K562 (cell line): ENCODE measurements around the gene TPGS1. TPM values are rescaled to one million over a fixed set of nuclear protein-coding genes. Genes with fewer than 3 reads are reported as not detected.

Source experiments
- BRCA1 ChIP-seq, 2 experiments: fragments of 450-650 bp in 1 of 2; sonication (generic) in 1 of 2; formaldehyde crosslinking in 1 of 2; IDR thresholded peaks; 2 replicates each; pipeline versions ENCODE4 v1.5.0 to v1.6.1; 2017 to 2020; ENCODE audit warnings: mild to moderate bottlenecking in 1 of 2, missing genetic modification reagents in 1 of 2
- CC2D1A ChIP-seq: fragments of 450-650 bp; IDR thresholded peaks from 2 replicates; pipeline ENCODE4 v1.6.1; 2017; ENCODE audit warnings: mild to moderate bottlenecking
- KHSRP ChIP-seq: fragments of 450-650 bp; IDR thresholded peaks from 2 replicates; pipeline ENCODE4 v1.6.1; 2017
- MCM7 ChIP-seq, 2 experiments: fragments of 450-650 bp; IDR thresholded peaks; 2 replicates each; pipeline ENCODE4 v1.6.1; 2016 to 2018
- MEIS2 ChIP-seq: fragments of 450-650 bp; IDR thresholded peaks from 2 replicates; pipeline ENCODE4 v1.6.1; 2014; ENCODE audit warnings: mild to moderate bottlenecking; ENCODE audit not compliant: partially characterized antibody
- PCBP1 ChIP-seq: fragments of 200-400 bp; formaldehyde crosslinking; IDR thresholded peaks from 2 replicates; pipeline ENCODE4 v1.6.1; 2018; ENCODE audit warnings: mild to moderate bottlenecking, low read depth, low read length; ENCODE audit not compliant: poor library complexity, severe bottlenecking
- STAT5A ChIP-seq: IDR thresholded peaks from 2 replicates; pipeline ENCODE4 v1.6.1; 2012; ENCODE audit warnings: low read length, inconsistent platforms, borderline replicate concordance
- U2AF1 ChIP-seq: fragments of 200-400 bp; formaldehyde crosslinking; optimal IDR thresholded peaks from 2 replicates; pipeline ENCODE3; 2017; ENCODE audit warnings: mild to moderate bottlenecking, low read depth, low read length, moderate library complexity
- ZNF316 ChIP-seq: fragments of 450-650 bp; IDR thresholded peaks from 2 replicates; pipeline ENCODE4 v1.6.1; 2016
- ZNF444 ChIP-seq: fragments of 250-450 bp; sonication (Bioruptor Pico); IDR thresholded peaks from 2 replicates; pipeline ENCODE4 v1.4.0; 2020; ENCODE audit warnings: mild to moderate bottlenecking, moderate library complexity
- polyA plus RNA-seq, 8 experiments: library from polyadenylated mRNA; depleted of rRNA in 4 of 8; stranded (reverse) in 5 of 8; unstranded in 3 of 8; fragments of >200 nt; fragmentation: Nextera tagmentation in 2 of 8; fragmentation: Illumina TruSeq in 1 of 8; extraction: Ambion mirVana in 2 of 8; extraction: Trizol in 1 of 8; gene quantifications; 2 replicates each; pipeline versions ENCODE4 v1.2.1 to v1.2.3, GENCODE V29; 2011 to 2014; ENCODE audit warnings: inconsistent platforms in 1 of 8, missing spikeins in 1 of 8
- total RNA-seq, 7 experiments: library from RNA; depleted of rRNA in 6 of 7; stranded (reverse); fragments of >200 nt in 6 of 7; fragmentation: Illumina TruSeq in 2 of 7; extraction: Trizol in 2 of 7; gene quantifications; 2 replicates each; pipeline versions ENCODE4 v1.2.1 to v1.2.3, GENCODE V29; 2011 to 2021; ENCODE audit warnings: low replicate concordance in 1 of 7
- TF ChIP-seq, protein P1 (sequence below): fragments of 450-650 bp; IDR thresholded peaks from 2 replicates; pipeline ENCODE4 v1.6.1; 2016; ENCODE audit warnings: mild to moderate bottlenecking, moderate library complexity
- TF ChIP-seq, protein P2 (sequence below): fragments of 450-650 bp; IDR thresholded peaks from 2 replicates; pipeline ENCODE4 v1.6.1; 2016
- TF ChIP-seq, protein P3 (sequence below), 2 experiments: IDR thresholded peaks; 2 replicates each; pipeline ENCODE4 v1.6.1; 2011; ENCODE audit warnings: borderline replicate concordance in 1 of 2, control low read depth in 1 of 2, low read depth in 1 of 2, low read length in 1 of 2, mild to moderate bottlenecking in 1 of 2, mixed read lengths in 1 of 2, moderate library complexity in 1 of 2; ENCODE audit not compliant: insufficient read depth in 1 of 2, insufficient read length in 1 of 2, poor library complexity in 1 of 2, severe bottlenecking in 1 of 2; ENCODE audit errors: extremely low read depth in 1 of 2

TPGS1 gene
- total and polyA plus RNA-seq, 9 of the 15 experiments (the other 6 are each of a cell fraction or from before 2014, with no cell fraction given): 0.30 to 31.6 (median 1.2) TPM; not detected in 2

DNA sequence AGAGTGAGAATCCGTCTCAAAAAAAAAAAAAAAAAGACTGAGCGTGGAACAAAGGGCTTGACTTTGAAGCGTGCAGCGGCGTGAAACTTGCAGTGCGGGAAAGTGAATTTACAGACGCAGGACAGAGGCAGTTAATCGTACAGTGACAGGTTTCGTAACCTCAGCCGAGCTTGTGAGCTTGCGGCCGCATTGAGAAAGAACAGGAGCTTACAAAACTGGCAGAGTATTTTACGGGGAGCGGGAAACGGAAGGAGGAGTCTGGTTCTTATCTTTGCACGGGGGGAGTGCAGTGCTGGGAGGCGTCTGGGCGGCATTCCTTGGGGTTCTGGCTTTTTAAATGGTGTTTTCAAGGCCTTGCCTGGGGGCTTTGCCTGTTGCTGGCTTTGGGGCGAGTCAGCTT is 59.1 kb downstream of the TPGS1 start (continued):
- TF ChIP-seq, protein P1, sequence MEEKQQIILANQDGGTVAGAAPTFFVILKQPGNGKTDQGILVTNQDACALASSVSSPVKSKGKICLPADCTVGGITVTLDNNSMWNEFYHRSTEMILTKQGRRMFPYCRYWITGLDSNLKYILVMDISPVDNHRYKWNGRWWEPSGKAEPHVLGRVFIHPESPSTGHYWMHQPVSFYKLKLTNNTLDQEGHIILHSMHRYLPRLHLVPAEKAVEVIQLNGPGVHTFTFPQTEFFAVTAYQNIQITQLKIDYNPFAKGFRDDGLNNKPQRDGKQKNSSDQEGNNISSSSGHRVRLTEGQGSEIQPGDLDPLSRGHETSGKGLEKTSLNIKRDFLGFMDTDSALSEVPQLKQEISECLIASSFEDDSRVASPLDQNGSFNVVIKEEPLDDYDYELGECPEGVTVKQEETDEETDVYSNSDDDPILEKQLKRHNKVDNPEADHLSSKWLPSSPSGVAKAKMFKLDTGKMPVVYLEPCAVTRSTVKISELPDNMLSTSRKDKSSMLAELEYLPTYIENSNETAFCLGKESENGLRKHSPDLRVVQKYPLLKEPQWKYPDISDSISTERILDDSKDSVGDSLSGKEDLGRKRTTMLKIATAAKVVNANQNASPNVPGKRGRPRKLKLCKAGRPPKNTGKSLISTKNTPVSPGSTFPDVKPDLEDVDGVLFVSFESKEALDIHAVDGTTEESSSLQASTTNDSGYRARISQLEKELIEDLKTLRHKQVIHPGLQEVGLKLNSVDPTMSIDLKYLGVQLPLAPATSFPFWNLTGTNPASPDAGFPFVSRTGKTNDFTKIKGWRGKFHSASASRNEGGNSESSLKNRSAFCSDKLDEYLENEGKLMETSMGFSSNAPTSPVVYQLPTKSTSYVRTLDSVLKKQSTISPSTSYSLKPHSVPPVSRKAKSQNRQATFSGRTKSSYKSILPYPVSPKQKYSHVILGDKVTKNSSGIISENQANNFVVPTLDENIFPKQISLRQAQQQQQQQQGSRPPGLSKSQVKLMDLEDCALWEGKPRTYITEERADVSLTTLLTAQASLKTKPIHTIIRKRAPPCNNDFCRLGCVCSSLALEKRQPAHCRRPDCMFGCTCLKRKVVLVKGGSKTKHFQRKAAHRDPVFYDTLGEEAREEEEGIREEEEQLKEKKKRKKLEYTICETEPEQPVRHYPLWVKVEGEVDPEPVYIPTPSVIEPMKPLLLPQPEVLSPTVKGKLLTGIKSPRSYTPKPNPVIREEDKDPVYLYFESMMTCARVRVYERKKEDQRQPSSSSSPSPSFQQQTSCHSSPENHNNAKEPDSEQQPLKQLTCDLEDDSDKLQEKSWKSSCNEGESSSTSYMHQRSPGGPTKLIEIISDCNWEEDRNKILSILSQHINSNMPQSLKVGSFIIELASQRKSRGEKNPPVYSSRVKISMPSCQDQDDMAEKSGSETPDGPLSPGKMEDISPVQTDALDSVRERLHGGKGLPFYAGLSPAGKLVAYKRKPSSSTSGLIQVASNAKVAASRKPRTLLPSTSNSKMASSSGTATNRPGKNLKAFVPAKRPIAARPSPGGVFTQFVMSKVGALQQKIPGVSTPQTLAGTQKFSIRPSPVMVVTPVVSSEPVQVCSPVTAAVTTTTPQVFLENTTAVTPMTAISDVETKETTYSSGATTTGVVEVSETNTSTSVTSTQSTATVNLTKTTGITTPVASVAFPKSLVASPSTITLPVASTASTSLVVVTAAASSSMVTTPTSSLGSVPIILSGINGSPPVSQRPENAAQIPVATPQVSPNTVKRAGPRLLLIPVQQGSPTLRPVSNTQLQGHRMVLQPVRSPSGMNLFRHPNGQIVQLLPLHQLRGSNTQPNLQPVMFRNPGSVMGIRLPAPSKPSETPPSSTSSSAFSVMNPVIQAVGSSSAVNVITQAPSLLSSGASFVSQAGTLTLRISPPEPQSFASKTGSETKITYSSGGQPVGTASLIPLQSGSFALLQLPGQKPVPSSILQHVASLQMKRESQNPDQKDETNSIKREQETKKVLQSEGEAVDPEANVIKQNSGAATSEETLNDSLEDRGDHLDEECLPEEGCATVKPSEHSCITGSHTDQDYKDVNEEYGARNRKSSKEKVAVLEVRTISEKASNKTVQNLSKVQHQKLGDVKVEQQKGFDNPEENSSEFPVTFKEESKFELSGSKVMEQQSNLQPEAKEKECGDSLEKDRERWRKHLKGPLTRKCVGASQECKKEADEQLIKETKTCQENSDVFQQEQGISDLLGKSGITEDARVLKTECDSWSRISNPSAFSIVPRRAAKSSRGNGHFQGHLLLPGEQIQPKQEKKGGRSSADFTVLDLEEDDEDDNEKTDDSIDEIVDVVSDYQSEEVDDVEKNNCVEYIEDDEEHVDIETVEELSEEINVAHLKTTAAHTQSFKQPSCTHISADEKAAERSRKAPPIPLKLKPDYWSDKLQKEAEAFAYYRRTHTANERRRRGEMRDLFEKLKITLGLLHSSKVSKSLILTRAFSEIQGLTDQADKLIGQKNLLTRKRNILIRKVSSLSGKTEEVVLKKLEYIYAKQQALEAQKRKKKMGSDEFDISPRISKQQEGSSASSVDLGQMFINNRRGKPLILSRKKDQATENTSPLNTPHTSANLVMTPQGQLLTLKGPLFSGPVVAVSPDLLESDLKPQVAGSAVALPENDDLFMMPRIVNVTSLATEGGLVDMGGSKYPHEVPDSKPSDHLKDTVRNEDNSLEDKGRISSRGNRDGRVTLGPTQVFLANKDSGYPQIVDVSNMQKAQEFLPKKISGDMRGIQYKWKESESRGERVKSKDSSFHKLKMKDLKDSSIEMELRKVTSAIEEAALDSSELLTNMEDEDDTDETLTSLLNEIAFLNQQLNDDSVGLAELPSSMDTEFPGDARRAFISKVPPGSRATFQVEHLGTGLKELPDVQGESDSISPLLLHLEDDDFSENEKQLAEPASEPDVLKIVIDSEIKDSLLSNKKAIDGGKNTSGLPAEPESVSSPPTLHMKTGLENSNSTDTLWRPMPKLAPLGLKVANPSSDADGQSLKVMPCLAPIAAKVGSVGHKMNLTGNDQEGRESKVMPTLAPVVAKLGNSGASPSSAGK: peak; percentile 77
- TF ChIP-seq STAT5A (0 out of 2 replicates have a peak, but pooled peaks have one; percentile 9), CC2D1A (no peak), KHSRP (no peak), ZNF316 (no peak), BRCA1 (IDR thresholded peaks at IDR 0.05) (no peak), BRCA1 (CRISPR knock-in tag; IDR thresholded peaks at IDR 0.05) (no peak), MEIS2 (peak; percentile 97), MCM7 (IDR thresholded peaks at IDR 0.05) (no peak), ZNF444 (CRISPR knock-in tag) (no peak), U2AF1 (no peak), PCBP1 (no peak)
- TF ChIP-seq, protein P2, sequence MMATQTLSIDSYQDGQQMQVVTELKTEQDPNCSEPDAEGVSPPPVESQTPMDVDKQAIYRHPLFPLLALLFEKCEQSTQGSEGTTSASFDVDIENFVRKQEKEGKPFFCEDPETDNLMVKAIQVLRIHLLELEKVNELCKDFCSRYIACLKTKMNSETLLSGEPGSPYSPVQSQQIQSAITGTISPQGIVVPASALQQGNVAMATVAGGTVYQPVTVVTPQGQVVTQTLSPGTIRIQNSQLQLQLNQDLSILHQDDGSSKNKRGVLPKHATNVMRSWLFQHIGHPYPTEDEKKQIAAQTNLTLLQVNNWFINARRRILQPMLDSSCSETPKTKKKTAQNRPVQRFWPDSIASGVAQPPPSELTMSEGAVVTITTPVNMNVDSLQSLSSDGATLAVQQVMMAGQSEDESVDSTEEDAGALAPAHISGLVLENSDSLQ: peak; percentile 90
- TF ChIP-seq, protein P3, sequence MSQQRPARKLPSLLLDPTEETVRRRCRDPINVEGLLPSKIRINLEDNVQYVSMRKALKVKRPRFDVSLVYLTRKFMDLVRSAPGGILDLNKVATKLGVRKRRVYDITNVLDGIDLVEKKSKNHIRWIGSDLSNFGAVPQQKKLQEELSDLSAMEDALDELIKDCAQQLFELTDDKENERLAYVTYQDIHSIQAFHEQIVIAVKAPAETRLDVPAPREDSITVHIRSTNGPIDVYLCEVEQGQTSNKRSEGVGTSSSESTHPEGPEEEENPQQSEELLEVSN (IDR thresholded peaks at IDR 0.05; ENCODE audit: borderline replicate concordance in 1 of 2, extremely low read depth in 1 of 2, insufficient read depth in 1 of 2, insufficient read length in 1 of 2, low read depth in 1 of 2, low read length in 1 of 2, poor library complexity in 1 of 2, severe bottlenecking in 1 of 2): peak; percentile 68 to 84
